ENCODE results near the gene WWOX. TPM values are rescaled to one million over a fixed set of nuclear protein-coding genes. Genes with fewer than 3 reads are reported as not detected.
A peak's percentile ranks its signal among the peaks of the same experiment; 100 is the strongest.

The WWOX gene
- total and polyA plus RNA-seq, 2 of the 13 experiments (the other 11 are each of a cell fraction or from before 2014, with no cell fraction given) = 9.1 to 37.4 TPM

- TF ChIP-seq HIC2 (CRISPR knock-in tag; IDR thresholded peaks at IDR 0.05; ENCODE audit: low read depth) = no peak
- no peak for TF ChIP-seq KLF11 (CRISPR knock-in tag; IDR thresholded peaks at IDR 0.05)
- TF ChIP-seq SOX13 (IDR thresholded peaks at IDR 0.05) = no peak
- peak in 1 of 2 experiments; percentile 33; a peak in 1 of 4 replicates for TF ChIP-seq SOX13 (CRISPR knock-in tag; conservative IDR thresholded peaks at IDR 0.05 in 1 of 2, IDR thresholded peaks at IDR 0.05 in 1 of 2)
- TF ChIP-seq ZNF34 (CRISPR knock-in tag; IDR thresholded peaks at IDR 0.05; ENCODE audit: borderline replicate concordance) = no peak
- TF ChIP-seq RCOR2 (CRISPR knock-in tag; IDR thresholded peaks at IDR 0.05) = no peak
- TF ChIP-seq XRCC5 (optimal IDR thresholded peaks at IDR 0.05; ENCODE audit: low read length) = peak; percentile 34
- peak; percentile 77 for TF ChIP-seq RXRB (CRISPR knock-in tag; IDR thresholded peaks at IDR 0.05; ENCODE audit: borderline replicate concordance)
- TF ChIP-seq ZNF597 (CRISPR knock-in tag; IDR thresholded peaks at IDR 0.05) = no peak
- TF ChIP-seq ZNF10 (CRISPR knock-in tag; IDR thresholded peaks at IDR 0.05; ENCODE audit: borderline replicate concordance, low read depth) = no peak
- no peak for TF ChIP-seq ZNF614 (CRISPR knock-in tag; IDR thresholded peaks at IDR 0.05; ENCODE audit: borderline replicate concordance)
- no peak for TF ChIP-seq ATF7-NPFF (CRISPR knock-in tag; IDR thresholded peaks at IDR 0.05; ENCODE audit: low read depth)
- no peak for TF ChIP-seq THAP9 (CRISPR knock-in tag; IDR thresholded peaks at IDR 0.05; ENCODE audit: borderline replicate concordance)
- no peak for TF ChIP-seq PBX2 (CRISPR knock-in tag; IDR thresholded peaks at IDR 0.05)
- no peak for TF ChIP-seq SAFB2 (CRISPR knock-in tag; IDR thresholded peaks at IDR 0.05; ENCODE audit: borderline replicate concordance, low read depth)
- no peak for TF ChIP-seq MEIS1 (CRISPR knock-in tag; IDR thresholded peaks at IDR 0.05; ENCODE audit: borderline replicate concordance)
- no peak for TF ChIP-seq TSC22D2 (CRISPR knock-in tag; IDR thresholded peaks at IDR 0.05; ENCODE audit: borderline replicate concordance)
- no peak for TF ChIP-seq ZNF33B (CRISPR knock-in tag; IDR thresholded peaks at IDR 0.05)
- no peak for TF ChIP-seq ATF1 (CRISPR knock-in tag; IDR thresholded peaks at IDR 0.05)
- TF ChIP-seq HNF1B (CRISPR knock-in tag; IDR thresholded peaks at IDR 0.05) = no peak
- TF ChIP-seq POLR2AphosphoS5 (IDR thresholded peaks at IDR 0.05; ENCODE audit: low read depth, low read length) = no peak
- TF ChIP-seq RORA (CRISPR knock-in tag; IDR thresholded peaks at IDR 0.05) = no peak
- TF ChIP-seq MAFF (IDR thresholded peaks at IDR 0.05; ENCODE audit: low read depth, low read length) = no peak
- TF ChIP-seq AHR (CRISPR knock-in tag; IDR thresholded peaks at IDR 0.05) = no peak
Measured at GRCh38 chr16:78460428-78460827, 361.0 kb downstream of the WWOX start (continued).
